Gastroesophageal sphincter (tissue), 4 donors: Measurements from ENCODE around the gene CCDC60. TPM values are rescaled to one million over a fixed set of nuclear protein-coding genes. Genes with fewer than 3 reads are reported as not detected.

Source experiments
- ATAC-seq: fragments of 150-250 bp; one replicate; pipeline ENCODE4 v1.9.1; 2016; ENCODE audit warnings: mild to moderate bottlenecking, moderate library complexity
- H3K27ac ChIP-seq, 4 donors: fragments of 200-600 bp; sonication (generic) in 3 of 4; 1 replicate in 3 of 4; 2 replicates in 1 of 4; pipeline ENCODE4 v1.5.1; 2016 to 2019
- H3K27me3 ChIP-seq: fragments of 200-600 bp; sonication (generic); one replicate; pipeline ENCODE4 v1.5.1; 2019
- H3K36me3 ChIP-seq, 2 donors: fragments of 200-600 bp; sonication (generic); one replicate each; pipeline ENCODE4 v1.5.1; 2019; ENCODE audit warnings: control low read depth in 1 of 2
- H3K4me1 ChIP-seq, 3 donors: fragments of 200-600 bp; sonication (generic); 1 replicate in 2 of 3; 2 replicates in 1 of 3; pipeline ENCODE4 v1.5.1; 2016 to 2019; ENCODE audit warnings: control low read depth in 2 of 3
- H3K4me3 ChIP-seq, 2 donors: fragments of 200-600 bp; sonication (generic); one replicate each; pipeline ENCODE4 v1.5.1; 2019; ENCODE audit warnings: mild to moderate bottlenecking in 1 of 2, moderate library complexity in 1 of 2
- H3K9me3 ChIP-seq, 3 donors: fragments of 200-600 bp; sonication (generic); one replicate each; pipeline ENCODE4 v1.5.1; 2017 to 2019; ENCODE audit warnings: control low read depth in 2 of 3
- EP300 ChIP-seq: sonication (generic); formaldehyde crosslinking; IDR thresholded peaks from one replicate; pipeline ENCODE4 v1.6.1; 2017; ENCODE audit warnings: antibody characterized with exemption, mild to moderate bottlenecking
- POLR2A ChIP-seq, 2 donors: fragments of 450-650 bp; IDR thresholded peaks; one replicate each; pipeline ENCODE4 v1.6.1; 2017; ENCODE audit warnings: antibody characterized with exemption in 2 of 2, mild to moderate bottlenecking in 2 of 2, moderate library complexity in 1 of 2
- POLR2AphosphoS5 ChIP-seq: sonication (generic); formaldehyde crosslinking; IDR thresholded peaks from one replicate; pipeline ENCODE4 v1.6.1; 2017; ENCODE audit warnings: antibody characterized with exemption
- WGBS, 2 donors: methylation state at CpG; one replicate each; pipeline ENCODE4 v1.1.5; 2018; ENCODE audit warnings: low coverage in 1 of 2; 5-methylcytosine and 5-hydroxymethylcytosine counted together
- total RNA-seq, 4 donors: library from RNA; depleted of rRNA; stranded (reverse); fragments of >200 nt; gene quantifications; one replicate each; pipeline ENCODE4 v1.1.0, GENCODE V29; 2016
- TF ChIP-seq, protein P1 (sequence below), 4 experiments: fragments of 200-600 bp in 2 of 4; fragments of 450-650 bp in 2 of 4; sonication (generic) in 1 of 4; IDR thresholded peaks; one replicate each; pipeline ENCODE4 v1.5.1; 2017 to 2019; ENCODE audit warnings: antibody characterized with exemption in 4 of 4, mild to moderate bottlenecking in 2 of 4, moderate library complexity in 2 of 4

The CCDC60 gene
- total RNA-seq, 4 donors from 2014 or later, result 0.40 TPM; not detected in 3

DNA sequence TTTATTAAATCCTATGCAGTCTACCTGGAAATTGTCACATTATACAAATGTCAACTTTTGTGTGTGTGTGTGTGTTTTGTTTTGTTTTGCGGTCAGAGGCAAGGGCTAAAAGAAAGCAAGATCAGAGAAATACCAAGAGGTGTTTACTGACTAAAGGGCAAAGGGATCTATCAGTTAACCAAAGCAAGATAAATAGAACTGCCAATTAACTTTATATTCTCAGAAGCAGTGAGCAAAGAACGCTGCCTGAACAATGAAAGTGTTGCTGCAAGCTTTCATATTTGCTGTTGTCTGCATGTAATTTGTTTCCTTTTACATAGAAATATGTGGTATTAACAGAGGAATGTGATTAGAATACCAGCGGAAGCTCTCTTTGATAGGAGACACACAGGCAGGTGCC, 30.9 kb downstream of the CCDC60 start:
- no peak for TF ChIP-seq EP300
- TF ChIP-seq, protein P1, sequence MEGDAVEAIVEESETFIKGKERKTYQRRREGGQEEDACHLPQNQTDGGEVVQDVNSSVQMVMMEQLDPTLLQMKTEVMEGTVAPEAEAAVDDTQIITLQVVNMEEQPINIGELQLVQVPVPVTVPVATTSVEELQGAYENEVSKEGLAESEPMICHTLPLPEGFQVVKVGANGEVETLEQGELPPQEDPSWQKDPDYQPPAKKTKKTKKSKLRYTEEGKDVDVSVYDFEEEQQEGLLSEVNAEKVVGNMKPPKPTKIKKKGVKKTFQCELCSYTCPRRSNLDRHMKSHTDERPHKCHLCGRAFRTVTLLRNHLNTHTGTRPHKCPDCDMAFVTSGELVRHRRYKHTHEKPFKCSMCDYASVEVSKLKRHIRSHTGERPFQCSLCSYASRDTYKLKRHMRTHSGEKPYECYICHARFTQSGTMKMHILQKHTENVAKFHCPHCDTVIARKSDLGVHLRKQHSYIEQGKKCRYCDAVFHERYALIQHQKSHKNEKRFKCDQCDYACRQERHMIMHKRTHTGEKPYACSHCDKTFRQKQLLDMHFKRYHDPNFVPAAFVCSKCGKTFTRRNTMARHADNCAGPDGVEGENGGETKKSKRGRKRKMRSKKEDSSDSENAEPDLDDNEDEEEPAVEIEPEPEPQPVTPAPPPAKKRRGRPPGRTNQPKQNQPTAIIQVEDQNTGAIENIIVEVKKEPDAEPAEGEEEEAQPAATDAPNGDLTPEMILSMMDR (IDR thresholded peaks at IDR 0.05), result no peak
- TF ChIP-seq POLR2A (IDR thresholded peaks at IDR 0.05), result no peak
- TF ChIP-seq POLR2AphosphoS5, result no peak
- peak overlapping the region in 2 of 4 donors; percentile 15 to 20 for H3K27ac ChIP-seq
- WGBS, 2 donors, result 43 to 62% methylated on average over 3 of the region's 3 CpGs
- no peak overlapping the region for H3K4me3 ChIP-seq
- no peaks in the 10 kb centered on the region for H3K9me3 ChIP-seq
- no peaks in the 10 kb centered on the region for H3K36me3 ChIP-seq
- H3K27me3 ChIP-seq, result no peaks in the 10 kb centered on the region
- no peak for ATAC-seq
- peaks cover 0 to 42% (median 4%) of the 10 kb centered on the region in 3 donors for H3K4me1 ChIP-seq

- H3K4me1 ChIP-seq, result peaks cover 0 to 47% (median 4%) of the 10 kb centered on the region in 3 donors
- 64 to 70% methylated on average over 4 to 6 of the region's 6 CpGs for WGBS, 2 donors
- no peak for ATAC-seq
- TF ChIP-seq POLR2A (IDR thresholded peaks at IDR 0.05) (no peak), POLR2AphosphoS5 (no peak), EP300 (no peak)
- TF ChIP-seq, protein P1 (IDR thresholded peaks at IDR 0.05), result no peak
- peak overlapping the region in 3 of 4 donors; percentile 15 to 20 (median 18) for H3K27ac ChIP-seq
- H3K4me3 ChIP-seq, result no peak overlapping the region
- no peaks in the 10 kb centered on the region for H3K9me3 ChIP-seq
- H3K36me3 ChIP-seq, result no peaks in the 10 kb centered on the region
- no peaks in the 10 kb centered on the region for H3K27me3 ChIP-seq
Measured at GRCh38 chr12:119366007-119366406, 31.5 kb downstream of the CCDC60 start.

GRCh38 chr12:119369161-119369560, 34.6 kb downstream of the CCDC60 start:
- Histone ChIP-seq H3K9me3 (no peaks in the 10 kb centered on the region), H3K4me3 (no peak overlapping the region), H3K27ac (peak overlapping the region; percentile 7 to 77 (median 64)), H3K4me1 (peaks cover 0 to 78% (median 4%) of the 10 kb centered on the region in 3 donors), H3K27me3 (no peaks in the 10 kb centered on the region), H3K36me3 (no peaks in the 10 kb centered on the region)
- WGBS, 2 donors, result 39 to 70% methylated on average over 1 to 3 of the region's 3 CpGs
- TF ChIP-seq EP300 (no peak), POLR2A (IDR thresholded peaks at IDR 0.05) (no peak), POLR2AphosphoS5 (no peak)
- TF ChIP-seq, protein P1 (IDR thresholded peaks at IDR 0.05), result no peak
- ATAC-seq, result no peak

DNA sequence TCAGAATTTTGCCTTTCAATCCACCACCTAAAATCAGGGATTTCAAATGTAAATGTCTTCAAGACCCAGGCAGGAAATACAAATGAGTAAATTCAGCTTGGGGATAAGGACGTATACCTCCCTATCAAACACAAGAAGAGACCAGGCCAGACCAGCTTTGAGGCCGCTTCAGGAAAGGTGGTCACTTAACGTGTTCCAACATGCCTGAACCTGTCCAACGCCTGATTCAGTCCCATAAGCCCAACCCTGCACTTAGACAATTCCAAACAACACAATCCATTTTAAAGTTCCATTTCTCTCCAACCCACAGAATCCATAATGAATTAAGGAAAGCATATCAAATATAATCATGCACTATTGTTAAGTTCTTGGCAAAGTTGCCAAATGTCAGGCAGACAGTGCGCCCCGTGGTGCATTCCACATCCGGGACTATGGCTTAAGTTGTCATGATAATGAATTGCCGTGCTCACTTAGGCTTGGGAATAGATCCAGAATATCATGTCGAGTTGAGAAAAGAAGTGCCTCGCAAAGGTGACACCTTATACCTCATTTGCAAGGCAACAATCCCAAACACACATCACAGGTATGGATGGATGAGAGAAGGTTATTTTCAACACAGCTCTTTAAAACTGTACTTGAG, 35.5 kb downstream of the CCDC60 start:
- ATAC-seq, result peak; percentile 71
- Histone ChIP-seq H3K4me3 (no peak overlapping the region), H3K27me3 (no peaks in the 10 kb centered on the region), H3K27ac (peak overlapping the region; percentile 7 to 77 (median 64)), H3K4me1 (peaks cover 0 to 76% (median 4%) of the 10 kb centered on the region in 3 donors), H3K9me3 (no peaks in the 10 kb centered on the region), H3K36me3 (no peaks in the 10 kb centered on the region)
- WGBS, 2 donors, result 28 to 32% methylated on average over 10 of the region's 10 CpGs
- TF ChIP-seq EP300 (peak; percentile 53), POLR2A (IDR thresholded peaks at IDR 0.05) (no peak), POLR2AphosphoS5 (peak; percentile 96)
- TF ChIP-seq, protein P1 (IDR thresholded peaks at IDR 0.05), result no peak

DNA sequence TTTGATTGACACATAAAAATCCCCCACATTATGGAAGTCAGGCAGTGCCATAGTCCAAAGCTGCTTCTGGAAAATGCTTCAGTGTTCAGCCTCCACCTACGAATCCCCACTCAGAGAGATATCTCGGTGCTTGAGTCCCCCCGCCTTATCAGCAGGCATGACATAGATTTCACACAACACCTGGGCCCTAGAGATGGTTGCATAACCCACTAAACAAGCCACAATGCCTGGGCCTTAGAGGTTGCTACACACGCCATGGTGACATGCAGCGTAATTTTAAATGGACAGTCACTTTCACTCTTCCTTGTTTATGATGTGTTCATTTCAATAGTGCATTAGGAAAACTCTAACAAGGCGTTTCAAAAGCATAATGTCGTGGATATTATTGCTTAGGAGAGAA, 38.0 kb downstream of the CCDC60 start:
- Histone ChIP-seq H3K36me3 (no peaks in the 10 kb centered on the region), H3K4me1 (peaks cover 0 to 73% (median 4%) of the 10 kb centered on the region in 3 donors), H3K27ac (peak overlapping the region in 3 of 4 donors; percentile 62 to 77 (median 68)), H3K9me3 (no peaks in the 10 kb centered on the region), H3K27me3 (no peaks in the 10 kb centered on the region), H3K4me3 (no peak overlapping the region)
- TF ChIP-seq POLR2AphosphoS5 (no peak), EP300 (no peak), POLR2A (IDR thresholded peaks at IDR 0.05) (no peak)
- TF ChIP-seq, protein P1 (IDR thresholded peaks at IDR 0.05), result no peak
- 6 to 56% methylated on average over 2 to 3 of the region's 7 CpGs for WGBS, 2 donors
- no peak for ATAC-seq
